GM12873 (cell line): Measurements from ENCODE around the gene MISP.

Source experiments
- CTCF ChIP-seq: IDR thresholded peaks from 2 replicates; pipeline ENCODE4 v1.5.1; 2012; ENCODE audit warnings: low read depth, mild to moderate bottlenecking, moderate library complexity, low read length, control low read depth; ENCODE audit not compliant: insufficient read depth; ENCODE audit errors: missing control alignments

The MISP gene

GRCh38 chr19:756236-756635, 5.3 kb downstream of the MISP start:
- TF ChIP-seq CTCF, result no peak

GRCh38 chr19:756821-757688, 6.1 kb downstream of the MISP start:
- TF ChIP-seq CTCF, result no peak

- TF ChIP-seq CTCF, result no peak
Observed at GRCh38 chr19:757811-758668, 7.1 kb downstream of the MISP start.

GRCh38 chr19:763181-763580, 12.3 kb downstream of the MISP start:
- TF ChIP-seq CTCF, result no peak

- TF ChIP-seq CTCF, result no peak
Observed at GRCh38 chr19:763869-764268, 13.0 kb downstream of the MISP start.

- no peak for TF ChIP-seq CTCF
Observed at GRCh38 chr19:764301-764700, 13.4 kb downstream of the MISP start.

GRCh38 chr19:765179-765738, 14.3 kb downstream of the MISP start:
- TF ChIP-seq CTCF, result no peak
